H1 (cell line): ENCODE measurements around the gene BIVM. TPM values are rescaled to one million over a fixed set of nuclear protein-coding genes. Genes with fewer than 3 reads are reported as not detected.

ENCODE experiments used
- CTCF ChIA-PET: fragments of 300-600 bp; sonication (Branson Sonifier 250); formaldehyde crosslinking; loops from one replicate; lab custom pipeline; 2021; ENCODE audit not compliant: partially characterized antibody; lab: Charles Lee
- POLR2A ChIA-PET: fragments of 300-600 bp; sonication (Branson Sonifier 250); formaldehyde crosslinking; loops from one replicate; lab custom pipeline; 2021; ENCODE audit warnings: inconsistent platforms; ENCODE audit not compliant: partially characterized antibody; lab: Charles Lee
- DNase-seq, 2 experiments: peaks; one replicate each; pipeline versions ENCODE4 v3.0.0 to v3.0.0-alpha.2; 2010 to 2022; ENCODE audit warnings: low spot score in 2 of 2, low read depth in 1 of 2, mixed read lengths in 1 of 2
- FAIRE-seq: peaks from 2 replicates; lab custom pipeline; 2011; peaks lifted over from hg19 to GRCh38; lab: Jason Lieb, UNC
- H2AFZ ChIP-seq: 2 replicates; pipeline ENCODE4 v1.8.1; 2012; ENCODE audit warnings: low read length, inconsistent platforms
- H2AK5ac ChIP-seq: 2 replicates; pipeline ENCODE4 v1.6.1; 2013; ENCODE audit warnings: low read depth, low read length
- H2BK120ac ChIP-seq: replicated peaks from 2 replicates; pipeline ENCODE3; 2013; ENCODE audit warnings: low read depth, low read length, inconsistent platforms
- H2BK12ac ChIP-seq: 2 replicates; pipeline ENCODE4 v1.6.1; 2013; ENCODE audit warnings: low read depth, low read length
- H2BK15ac ChIP-seq: 2 replicates; pipeline ENCODE4 v1.6.1; 2013; ENCODE audit warnings: low read length
- H2BK20ac ChIP-seq: 2 replicates; pipeline ENCODE4 v1.6.1; 2013; ENCODE audit warnings: low read length
- H2BK5ac ChIP-seq: 2 replicates; pipeline ENCODE4 v1.6.1; 2013; ENCODE audit warnings: low read depth, low read length
- H3K14ac ChIP-seq: 2 replicates; pipeline ENCODE4 v1.6.1; 2013; ENCODE audit warnings: inconsistent platforms; ENCODE audit not compliant: insufficient read length
- H3K18ac ChIP-seq: 2 replicates; pipeline ENCODE4 v1.6.1; 2013; ENCODE audit warnings: low read length; ENCODE audit errors: extremely low read depth
- H3K23ac ChIP-seq: 2 replicates; pipeline ENCODE4 v1.6.1; 2013; ENCODE audit warnings: inconsistent platforms; ENCODE audit not compliant: insufficient read length
- H3K23me2 ChIP-seq: 2 replicates; pipeline ENCODE4 v1.6.1; 2013; ENCODE audit warnings: low read depth, low read length
- H3K27ac ChIP-seq: 2 replicates; pipeline ENCODE4 v1.6.1; 2011; ENCODE audit warnings: low read depth, low read length, inconsistent platforms
- H3K27me3 ChIP-seq, 4 experiments: replicated peaks in 1 of 4; 1 replicate in 1 of 4; 2 replicates in 3 of 4; pipeline versions ENCODE4 v1.6.1 to v1.8.1; 2011 to 2013; ENCODE audit warnings: low read length in 3 of 4, mild to moderate bottlenecking in 3 of 4, inconsistent platforms in 2 of 4, mixed read lengths in 2 of 4, moderate library complexity in 1 of 4; ENCODE audit not compliant: control insufficient read depth in 3 of 4, insufficient read depth in 3 of 4; ENCODE audit errors: extremely low read depth in 1 of 4
- H3K36me3 ChIP-seq, 4 experiments: 2 replicates each; pipeline versions ENCODE4 v1.6.1 to v1.8.1; 2011 to 2013; ENCODE audit warnings: mild to moderate bottlenecking in 4 of 4, low read length in 3 of 4, moderate library complexity in 2 of 4, control low read depth in 1 of 4, inconsistent platforms in 1 of 4; ENCODE audit not compliant: insufficient read depth in 4 of 4, control insufficient read depth in 2 of 4
- H3K4ac ChIP-seq: replicated peaks from 2 replicates; pipeline ENCODE3; 2013; ENCODE audit warnings: low read length, low read depth, mixed read lengths, inconsistent platforms; ENCODE audit not compliant: insufficient read length
- H3K4me1 ChIP-seq, 4 experiments: replicated peaks in 1 of 4; 1 replicate in 1 of 4; 2 replicates in 3 of 4; pipeline versions ENCODE4 v1.6.1 to v1.8.1; 2011 to 2013; ENCODE audit warnings: low read length in 3 of 4, inconsistent platforms in 2 of 4, mixed read lengths in 1 of 4; ENCODE audit not compliant: insufficient read depth in 4 of 4, control insufficient read depth in 3 of 4
- H3K4me2 ChIP-seq, 2 experiments: 2 replicates each; pipeline versions ENCODE4 v1.6.1 to v1.8.1; 2011 to 2013; ENCODE audit warnings: low read depth in 2 of 2, low read length in 2 of 2, control low read depth in 1 of 2, inconsistent platforms in 1 of 2, mild to moderate bottlenecking in 1 of 2; ENCODE audit not compliant: insufficient read depth in 1 of 2
- H3K4me3 ChIP-seq, 4 experiments: fragments of 200-600, 300-600 bp in 1 of 4; sonication (generic), shearing (Covaris generic), sonication (Bioruptor Twin) in 1 of 4; 2 replicates each; pipeline versions ENCODE4 v1.5.1 to v1.8.1; 2011 to 2016; ENCODE audit warnings: low read length in 4 of 4, low read depth in 3 of 4, control low read depth in 2 of 4, inconsistent platforms in 2 of 4, mild to moderate bottlenecking in 2 of 4, mixed read lengths in 1 of 4, moderate library complexity in 1 of 4; ENCODE audit not compliant: insufficient read depth in 2 of 4; ENCODE audit errors: extremely low read depth in 1 of 4
- H3K56ac ChIP-seq: replicated peaks from 2 replicates; pipeline ENCODE3; 2013; ENCODE audit warnings: low read depth, mild to moderate bottlenecking, mixed read lengths, low read length, inconsistent platforms; ENCODE audit not compliant: insufficient read length
- H3K79me1 ChIP-seq: 2 replicates; pipeline ENCODE4 v1.6.1; 2013; ENCODE audit warnings: low read depth, low read length, control low read depth
- H3K79me2 ChIP-seq, 2 experiments: 2 replicates each; pipeline versions ENCODE4 v1.6.1 to v1.8.1; 2012 to 2013; ENCODE audit warnings: low read length in 2 of 2, mild to moderate bottlenecking in 2 of 2, inconsistent platforms in 1 of 2; ENCODE audit not compliant: insufficient read depth in 2 of 2, control insufficient read depth in 1 of 2
- H3K9ac ChIP-seq, 4 experiments: replicated peaks in 1 of 4; 1 replicate in 1 of 4; 2 replicates in 3 of 4; pipeline versions ENCODE4 v1.6.1 to v1.8.1; 2011 to 2013; ENCODE audit warnings: low read depth in 3 of 4, low read length in 3 of 4, control low read depth in 2 of 4, mild to moderate bottlenecking in 2 of 4, moderate library complexity in 2 of 4, inconsistent platforms in 1 of 4; ENCODE audit errors: extremely low read depth in 1 of 4
- H3K9me3 ChIP-seq, 2 experiments: 2 replicates each; pipeline versions ENCODE4 v1.6.1 to v1.8.1; 2012 to 2013; ENCODE audit warnings: mild to moderate bottlenecking in 2 of 2, moderate library complexity in 2 of 2, control low read depth in 1 of 2, inconsistent platforms in 1 of 2, low read depth in 1 of 2, low read length in 1 of 2, mixed read lengths in 1 of 2; ENCODE audit not compliant: insufficient read depth in 2 of 2
- H4K20me1 ChIP-seq, 2 experiments: replicated peaks in 1 of 2; 2 replicates each; pipeline versions ENCODE3 to v1.8.1; 2011 to 2013; ENCODE audit warnings: inconsistent platforms in 2 of 2, low read length in 2 of 2, mild to moderate bottlenecking in 1 of 2; ENCODE audit not compliant: insufficient read depth in 2 of 2, control insufficient read depth in 1 of 2
- H4K5ac ChIP-seq: 2 replicates; pipeline ENCODE4 v1.6.1; 2013; ENCODE audit warnings: low read length, low read depth, mixed read lengths, inconsistent platforms; ENCODE audit not compliant: insufficient read length
- H4K8ac ChIP-seq: 2 replicates; pipeline ENCODE4 v1.8.0; 2013; ENCODE audit warnings: mild to moderate bottlenecking, moderate library complexity, low read length, inconsistent platforms; ENCODE audit not compliant: insufficient read depth; ENCODE audit errors: extremely low read depth
- H4K91ac ChIP-seq: replicated peaks from 2 replicates; pipeline ENCODE3; 2013; ENCODE audit warnings: low read length, mixed read lengths, inconsistent platforms; ENCODE audit not compliant: insufficient read length
- BACH1 ChIP-seq: IDR thresholded peaks from 2 replicates; pipeline ENCODE4 v1.6.1; 2012; ENCODE audit warnings: low read length, improper control_type of control experiment
- BCL11A ChIP-seq, 2 experiments: IDR thresholded peaks; one replicate each; pipeline ENCODE4 v1.6.1; 2011; ENCODE audit warnings: low read depth in 2 of 2, low read length in 2 of 2, mild to moderate bottlenecking in 2 of 2
- CEBPB ChIP-seq: IDR thresholded peaks from 2 replicates; pipeline ENCODE4 v1.6.1; 2012; ENCODE audit warnings: low read depth, low read length
- FOSL1 ChIP-seq: IDR thresholded peaks from 2 replicates; pipeline ENCODE4 v1.6.1; 2011; ENCODE audit warnings: mild to moderate bottlenecking, low read depth, low read length, moderate library complexity; ENCODE audit not compliant: insufficient read depth
- KDM1A ChIP-seq: fragments of 200-600, 300-600 bp; sonication (generic); IDR thresholded peaks from 2 replicates; pipeline ENCODE4 v1.7.1; 2016; ENCODE audit warnings: mild to moderate bottlenecking, low read length, borderline replicate concordance
- KDM4A ChIP-seq: IDR thresholded peaks from one replicate; pipeline ENCODE4 v1.7.1; 2012; ENCODE audit warnings: low read depth, mild to moderate bottlenecking, moderate library complexity, low read length, inconsistent platforms; ENCODE audit not compliant: severe bottlenecking
- NRF1 ChIP-seq: IDR thresholded peaks from 2 replicates; pipeline ENCODE4 v1.6.1; 2011; ENCODE audit warnings: mild to moderate bottlenecking, low read depth, low read length, improper control_type of control experiment
- POU5F1 ChIP-seq: IDR thresholded peaks from 2 replicates; pipeline ENCODE4 v1.6.1; 2011; ENCODE audit warnings: low read depth, mild to moderate bottlenecking, low read length, moderate library complexity
- SP1 ChIP-seq: IDR thresholded peaks from 2 replicates; pipeline ENCODE4 v1.6.1; 2011; ENCODE audit warnings: low read depth, low read length
- ZNF274 ChIP-seq: IDR thresholded peaks from 2 replicates; pipeline ENCODE4 v1.7.0; 2012; ENCODE audit warnings: low read length, borderline replicate concordance; ENCODE audit errors: extremely low read depth
- WGBS, 2 experiments: shearing (Covaris generic) in 1 of 2; methylation state at CpG; one replicate each; pipeline versions ENCODE4 v1.1.6 to v1.1.7; 2013 to 2015; ENCODE audit warnings: low lambda C conversion rate in 2 of 2, mixed read lengths in 2 of 2, inconsistent platforms in 1 of 2, low coverage in 1 of 2, missing lambda C conversion rate in 1 of 2; ENCODE audit not compliant: insufficient replicate concordance in 2 of 2, insufficient coverage in 1 of 2, insufficient read length in 1 of 2; ENCODE audit errors: extremely low coverage in 1 of 2, missing lambda C conversion rate in 1 of 2; 5-methylcytosine and 5-hydroxymethylcytosine counted together
- polyA plus RNA-seq, 7 experiments: library from polyadenylated mRNA; depleted of rRNA in 3 of 7; stranded (reverse) in 5 of 7; unstranded in 2 of 7; fragments of >200 nt in 5 of 7; fragments of 200-250 nt in 2 of 7; gene quantifications; 1 replicate in 5 of 7; 2 replicates in 1 of 7; 4 replicates in 1 of 7; pipeline versions ENCODE4 v1.2.1 to v1.2.3, GENCODE V29; 2011 to 2013; ENCODE audit warnings: missing spikeins in 2 of 7, mixed read lengths in 2 of 7
- total RNA-seq: library from RNA; stranded (reverse); fragmentation: NEBNext Ultra II Directional; extraction: Animal tissue kit (Norgen Biotek cat#: 25700); gene quantifications from 2 replicates; pipeline ENCODE4 v1.2.1, GENCODE V29; 2021

Gene BIVM
- total and polyA plus RNA-seq, 2 of the 8 experiments (the other 6 are each of a cell fraction or from before 2014, with no cell fraction given) = 1.8 to 5.5 TPM

- Histone ChIP-seq H3K18ac (no peak overlapping the region), H3K9me3 (peaks cover 0 to 4% of the 10 kb centered on the region in 2 experiments; a peak in 1 of 4 replicates), H3K4me1 (peaks cover 0 to 6% (median 2%) of the 10 kb centered on the region in 4 experiments; a peak in 2 of 7 replicates), H2AK5ac (no peak overlapping the region), H2BK20ac (no peak overlapping the region), H3K79me2 (no peaks in the 10 kb centered on the region), H3K4me3 (no peak overlapping the region), H3K4ac (no peak overlapping the region), H4K8ac (no peak overlapping the region), H3K27ac (no peak overlapping the region), H3K56ac (no peak overlapping the region), H4K20me1 (peaks cover 0 to 2% of the 10 kb centered on the region in 2 experiments), H3K27me3 (peaks cover 0 to 18% (median 12%) of the 10 kb centered on the region in 4 experiments; a peak in 5 of 7 replicates), H3K9ac (no peak overlapping the region), H2BK120ac (no peak overlapping the region), H2AFZ (no peak overlapping the region), H3K36me3 (peaks cover 0 to 6% (median 0%) of the 10 kb centered on the region in 4 experiments; a peak in 2 of 8 replicates), H3K23me2 (peaks cover 5% of the 10 kb centered on the region), H3K23ac (no peak overlapping the region), H3K14ac (no peak overlapping the region), H2BK12ac (no peak overlapping the region), H2BK15ac (no peak overlapping the region), H4K5ac (no peak overlapping the region), H2BK5ac (no peak overlapping the region), H3K79me1 (no peaks in the 10 kb centered on the region), H4K91ac (no peak overlapping the region), H3K4me2 (no peak overlapping the region)
- no peak for TF ChIP-seq FOSL1
- no peak for TF ChIP-seq NRF1
- no peak for TF ChIP-seq ZNF274
- no peak for TF ChIP-seq BACH1
- no peak for TF ChIP-seq KDM1A
- no peak for TF ChIP-seq CEBPB
- TF ChIP-seq SP1 = no peak
- TF ChIP-seq KDM4A = no peak
- no peak for TF ChIP-seq BCL11A (IDR thresholded peaks at IDR 0.05; ENCODE audit: low read depth in 2 of 2, low read length in 2 of 2)
- no peak for TF ChIP-seq POU5F1
- CTCF ChIA-PET = interaction anchor here (1.1 to 5.6 kb wide), 2 partner anchors 30 to 130 kb away, joined by 5 to 28 read pairs; no protein-coding TSS in a partner anchor
- no peak for DNase-seq
- WGBS, 2 experiments = 86% methylated on average over 2 of the region's 2 CpGs; no CpG with 5 or more reads in 1 of the 2 experiments
- FAIRE-seq = no peak
- POLR2A ChIA-PET = no interaction called here
Measured at GRCh38 chr13:102770435-102770834, 28.5 kb upstream of the BIVM start.
